GM21737 (cell line): ENCODE results near the gene CATSPERB.
"Not testable (repeated sequence)": the region's sequence is repeated elsewhere in the genome, so short reads cannot be mapped to it uniquely, and the experiment has no call there.

Source experiments
- ATAC-seq: cut with Tn5 transposase; IDR thresholded peaks from one replicate; pipeline ENCODE4 v1.9.1; 2021; ENCODE audit warnings: mild to moderate bottlenecking, moderate library complexity; ENCODE audit not compliant: unreplicated experiment

CATSPERB gene

DNA sequence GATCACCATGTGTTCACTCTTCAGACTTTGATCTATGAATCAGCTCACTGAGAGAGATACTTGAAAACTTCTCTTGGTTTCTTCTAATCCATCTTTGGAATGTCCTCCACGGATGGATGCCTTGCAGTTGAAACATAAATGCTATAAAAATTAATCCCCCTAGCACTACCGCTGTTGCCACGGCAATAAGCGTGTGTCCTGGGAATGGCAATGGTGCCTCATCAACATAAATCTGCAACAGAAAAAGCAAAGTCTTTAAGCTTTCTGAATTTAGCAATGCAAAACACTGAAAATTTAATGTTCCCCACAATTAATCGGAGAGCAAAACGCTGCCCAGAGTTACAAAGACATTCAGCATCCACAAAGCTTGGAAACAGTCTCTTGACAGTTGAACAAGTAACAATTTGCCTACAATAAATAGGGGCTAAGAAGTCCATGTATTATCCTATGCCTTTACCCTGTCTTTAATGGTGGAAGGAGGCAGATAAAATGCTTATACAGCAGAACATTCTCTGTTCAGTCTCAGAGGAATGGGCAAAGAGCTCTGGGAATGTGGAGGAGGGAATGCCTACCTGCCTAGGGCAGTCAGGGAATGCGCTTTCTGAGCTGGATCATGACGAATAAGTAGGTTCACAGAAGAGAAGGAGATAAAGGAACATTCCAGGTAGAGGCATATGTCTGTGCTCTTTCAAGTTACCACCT, 150.9 kb downstream of the CATSPERB start:
- no peak for ATAC-seq

DNA sequence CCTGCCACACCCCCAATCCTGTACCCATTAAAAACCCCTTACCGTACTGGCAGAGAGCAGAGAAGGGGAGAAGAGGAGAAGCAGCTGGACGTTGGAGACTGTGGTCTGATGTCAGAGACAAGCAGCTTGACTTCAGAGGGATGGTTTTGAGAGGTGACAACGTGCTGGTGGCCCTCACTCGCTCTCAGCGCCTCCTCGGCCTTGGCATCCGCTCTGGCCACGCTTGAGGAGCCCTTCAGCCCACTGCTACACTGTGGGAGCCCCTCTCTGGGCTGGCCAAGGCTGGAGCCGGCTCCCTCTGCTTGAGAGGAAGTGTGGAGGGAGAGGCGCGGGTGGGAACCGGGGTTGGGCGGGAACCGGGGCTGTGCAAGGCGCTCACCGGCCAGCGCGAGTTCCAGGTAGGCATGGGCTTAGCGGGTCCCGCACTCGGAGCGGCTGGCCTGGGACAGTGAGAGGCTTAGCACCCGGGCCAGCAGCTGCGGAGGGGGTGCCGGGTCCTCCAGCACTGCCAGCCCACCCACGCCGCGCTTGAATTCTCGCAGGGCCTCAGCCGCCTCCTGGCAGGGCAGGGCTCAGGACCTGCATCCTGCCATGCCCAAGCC, 154.2 kb downstream of the CATSPERB start:
- no peak for ATAC-seq

DNA sequence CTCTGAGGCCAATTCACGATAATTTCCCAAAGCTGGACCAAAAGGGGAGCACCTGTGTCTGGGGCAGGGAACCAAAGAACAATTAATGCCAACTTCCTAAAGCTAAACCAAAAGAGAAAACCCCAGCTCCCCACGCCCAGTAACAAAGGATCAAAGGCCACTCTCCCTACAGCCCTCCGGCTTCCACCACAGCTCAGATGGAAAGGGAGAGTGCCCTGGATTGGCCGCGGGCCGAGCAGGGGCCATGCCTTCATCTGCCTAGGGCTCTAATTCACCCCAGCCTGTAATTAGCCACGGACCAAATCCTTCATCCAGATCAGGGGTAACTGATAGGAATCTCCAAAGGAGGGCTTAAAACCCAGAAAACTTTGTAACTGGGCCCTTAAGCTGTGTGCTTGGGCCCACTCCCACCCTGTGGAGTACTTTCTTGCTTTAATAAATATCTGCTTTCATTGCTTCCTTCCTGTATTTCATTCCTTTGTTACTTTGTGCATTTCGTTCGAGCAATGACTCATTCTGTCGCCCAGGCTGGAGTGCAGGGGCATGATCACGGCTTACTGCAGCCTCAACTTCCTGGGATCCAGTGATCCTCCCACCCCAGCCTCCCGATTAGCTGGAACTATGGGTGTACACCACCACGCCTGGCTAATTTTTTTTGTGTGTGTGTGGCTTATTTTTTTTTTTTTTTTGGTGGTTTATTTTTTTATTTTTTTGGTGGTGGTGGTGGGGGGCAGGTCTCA, 156.2 kb downstream of the CATSPERB start:
- ATAC-seq = no peak

DNA sequence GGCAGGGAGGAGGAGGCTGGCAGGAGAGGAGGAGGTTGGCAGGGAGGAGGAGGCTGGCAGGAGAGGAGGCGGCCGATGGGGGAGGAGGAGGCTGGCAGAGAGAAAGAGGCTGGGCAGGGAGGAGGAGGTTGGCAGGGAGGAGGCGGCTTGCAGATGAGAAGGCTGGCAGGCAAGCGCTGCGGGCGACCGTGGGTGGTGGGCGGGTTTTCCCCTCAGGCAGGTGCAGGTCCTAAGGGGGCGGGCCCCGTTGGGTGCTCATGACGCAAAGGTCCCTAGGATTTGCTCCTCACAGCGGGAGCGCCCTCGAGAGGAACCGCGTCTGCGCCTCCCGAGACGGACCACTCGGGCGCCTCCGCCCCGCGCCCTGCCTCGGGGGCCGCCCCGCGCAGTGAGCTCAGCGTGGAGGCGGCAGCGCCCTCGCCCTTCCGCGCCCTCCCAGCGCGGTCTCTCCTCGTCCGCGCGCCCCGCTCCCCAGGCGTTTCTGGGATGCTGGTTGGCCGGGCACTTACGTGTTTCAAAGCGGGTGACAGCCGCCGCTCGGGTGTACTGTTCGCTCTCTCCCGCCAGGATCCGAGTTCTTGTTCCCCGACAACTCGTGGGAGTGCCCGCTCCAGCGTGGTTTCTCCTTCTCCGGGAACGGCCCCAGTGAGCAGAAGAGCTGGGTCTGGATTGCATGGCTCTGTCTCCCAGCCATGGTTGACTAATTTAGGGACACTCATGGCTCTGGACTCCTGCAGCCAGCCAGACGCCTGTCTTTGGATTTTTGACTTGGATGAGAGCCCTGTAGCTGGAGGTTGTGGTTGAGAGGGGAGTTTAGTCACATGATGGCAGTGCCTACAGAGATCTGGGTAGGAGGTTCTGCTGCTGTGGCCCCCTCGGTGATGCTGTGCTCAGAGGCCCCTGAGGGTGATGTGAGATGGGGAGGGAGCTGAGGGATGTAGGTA, 157.7 kb downstream of the CATSPERB start:
- no peak for ATAC-seq

DNA sequence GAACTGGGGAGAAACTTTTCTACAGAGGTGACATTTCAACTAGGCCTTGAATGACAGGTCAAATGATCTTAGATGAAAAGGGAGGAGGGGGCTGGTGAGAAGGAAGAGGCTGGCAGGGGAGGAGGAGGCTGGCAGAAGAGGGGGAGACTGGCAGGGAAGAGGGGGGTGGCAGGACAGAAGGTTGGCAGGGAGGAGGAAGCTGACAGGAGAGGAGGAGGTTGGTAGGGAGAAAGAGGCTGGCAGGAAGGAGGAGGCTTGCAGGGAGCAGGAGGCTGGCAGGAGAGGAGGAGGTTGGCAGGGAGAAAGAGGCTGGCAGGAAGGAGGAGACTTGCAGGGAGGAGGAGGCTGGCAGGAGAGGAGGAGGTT, 158.4 kb downstream of the CATSPERB start:
- no peak for ATAC-seq

DNA sequence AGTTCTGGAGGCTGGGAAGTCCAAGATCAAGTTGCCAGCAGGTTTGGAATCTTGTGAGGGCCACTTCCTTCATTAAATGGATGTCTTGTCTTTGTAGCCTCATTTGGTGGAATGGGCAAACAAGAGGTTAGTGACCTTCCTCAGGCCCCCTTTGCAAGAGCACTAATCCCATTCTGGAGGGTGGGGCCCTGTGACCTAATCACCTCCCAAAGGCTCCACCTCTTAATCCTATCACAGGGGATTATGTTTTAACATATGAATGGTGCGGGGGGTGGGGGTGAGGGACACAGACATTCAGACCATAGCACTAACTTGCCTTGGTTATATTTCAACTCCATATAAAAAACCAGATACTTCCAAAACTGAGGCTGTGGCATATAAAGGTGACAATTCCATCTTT, 161.9 kb downstream of the CATSPERB start:
- ATAC-seq = no peak

DNA sequence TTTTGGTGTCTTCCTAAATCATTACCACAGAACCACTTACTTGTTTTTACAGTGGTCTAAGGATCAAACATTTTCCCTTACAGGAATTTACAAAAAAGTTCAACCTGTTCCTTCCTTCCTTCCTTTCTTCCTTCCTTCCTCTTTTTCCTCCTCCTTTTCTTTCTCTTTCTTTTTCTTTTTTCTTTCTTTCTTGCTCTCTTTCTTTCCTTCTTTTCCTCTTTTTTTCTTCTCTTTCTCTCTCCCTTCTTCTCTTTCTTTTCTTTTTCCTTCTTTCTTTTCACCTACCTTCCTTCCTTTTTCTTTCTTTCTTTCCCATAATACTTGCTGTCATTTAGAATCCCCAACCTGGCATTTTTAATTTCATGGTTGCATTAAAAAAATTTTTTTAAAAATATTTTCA, 162.6 kb downstream of the CATSPERB start:
- no peak for ATAC-seq

DNA sequence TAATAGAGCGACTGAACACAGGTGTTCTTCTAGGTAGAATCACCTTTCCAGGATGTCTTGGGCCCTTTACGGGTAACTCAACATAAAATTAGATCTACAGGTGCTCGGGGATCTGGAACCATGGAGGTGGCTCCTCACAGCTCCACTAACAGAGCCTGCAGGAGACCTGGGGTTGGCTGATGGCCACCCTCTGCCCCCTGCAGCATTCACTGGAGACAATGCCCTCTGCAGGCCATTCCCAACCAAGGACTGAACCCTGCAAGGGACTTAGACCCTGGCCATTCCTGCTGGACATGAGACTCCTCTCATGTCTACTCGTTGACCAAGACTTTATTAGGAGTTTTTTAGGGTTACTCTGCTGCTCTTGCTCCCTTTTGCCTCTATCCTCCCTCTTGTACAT, 163.3 kb downstream of the CATSPERB start:
- ATAC-seq = no peak

DNA sequence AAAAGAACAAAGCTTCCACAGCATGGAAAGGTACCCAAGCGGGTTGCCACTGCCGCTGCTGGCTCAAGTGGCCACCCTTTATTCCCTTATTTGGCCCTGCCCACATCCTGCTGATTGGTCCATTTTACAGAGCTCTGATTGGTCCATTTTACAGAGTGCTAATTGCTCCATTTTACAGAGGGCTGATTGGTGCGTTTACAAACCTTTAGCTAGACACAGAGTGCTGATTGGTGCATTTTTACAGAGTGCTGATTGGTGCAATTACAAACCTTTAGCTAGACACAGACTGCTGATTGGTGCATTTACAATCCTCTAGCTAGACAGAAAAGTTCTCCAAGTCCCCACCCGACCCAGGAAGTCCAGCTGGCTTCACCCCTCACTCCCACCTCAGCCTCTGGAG, 164.1 kb downstream of the CATSPERB start:
- not testable (repeated sequence) for ATAC-seq

DNA sequence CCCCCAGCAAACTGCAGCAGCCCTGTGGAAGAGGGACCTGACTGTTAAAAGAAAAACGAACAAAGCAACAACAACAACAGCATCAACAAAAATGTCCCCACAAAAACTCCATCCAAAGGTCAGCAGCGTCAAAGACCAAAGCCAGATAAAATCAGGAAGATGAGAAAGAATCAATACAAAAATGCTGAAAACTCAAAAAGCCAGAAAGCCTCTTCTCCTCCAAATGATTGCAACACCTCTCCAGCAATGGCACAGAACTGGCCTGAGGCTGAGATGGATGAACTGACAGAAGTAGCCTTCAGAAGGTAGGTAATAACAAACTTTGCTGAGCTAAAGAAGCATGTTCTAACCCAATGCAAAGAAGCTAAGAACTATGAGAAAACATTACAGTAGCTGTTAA, 176.4 kb downstream of the CATSPERB start:
- ATAC-seq = no peak

DNA sequence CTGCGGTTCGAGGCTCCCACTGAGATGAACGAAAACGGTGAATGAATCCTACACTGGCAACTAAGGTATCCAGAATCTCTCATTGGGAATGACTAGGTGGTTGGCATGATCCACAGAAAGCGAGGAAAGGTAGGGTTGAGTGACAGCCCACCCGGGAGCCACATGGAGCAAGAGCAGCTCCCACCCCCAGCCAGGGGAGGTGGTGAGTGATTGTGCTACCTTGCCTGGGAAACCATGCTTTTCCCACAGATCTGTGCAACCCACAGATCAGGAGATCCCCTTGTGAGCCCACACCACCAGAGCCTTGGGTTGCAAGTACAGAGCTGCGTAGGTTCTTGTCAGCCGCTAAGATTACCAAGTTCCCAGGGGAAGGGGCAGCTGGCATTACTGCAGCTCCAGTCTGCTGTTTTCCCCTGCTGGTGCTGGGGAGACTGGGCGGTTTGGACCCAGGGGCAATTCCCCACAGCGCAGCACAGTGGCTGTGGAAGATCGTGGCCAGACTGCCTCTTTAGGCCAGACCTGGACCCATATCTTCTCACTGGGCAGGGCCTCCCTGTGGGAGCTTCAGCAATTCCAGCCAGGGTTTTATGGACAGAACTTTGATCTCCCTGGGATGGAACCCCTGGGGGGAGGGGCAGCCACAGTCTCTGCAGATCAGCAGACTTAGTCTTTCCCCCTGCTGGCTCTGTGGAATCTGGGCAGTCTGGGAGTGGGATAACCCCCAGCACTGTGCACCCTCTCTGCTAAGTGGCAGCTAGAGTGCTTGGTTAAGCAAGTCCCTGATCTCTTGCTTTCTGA, 177.2 kb downstream of the CATSPERB start:
- ATAC-seq = no peak

DNA sequence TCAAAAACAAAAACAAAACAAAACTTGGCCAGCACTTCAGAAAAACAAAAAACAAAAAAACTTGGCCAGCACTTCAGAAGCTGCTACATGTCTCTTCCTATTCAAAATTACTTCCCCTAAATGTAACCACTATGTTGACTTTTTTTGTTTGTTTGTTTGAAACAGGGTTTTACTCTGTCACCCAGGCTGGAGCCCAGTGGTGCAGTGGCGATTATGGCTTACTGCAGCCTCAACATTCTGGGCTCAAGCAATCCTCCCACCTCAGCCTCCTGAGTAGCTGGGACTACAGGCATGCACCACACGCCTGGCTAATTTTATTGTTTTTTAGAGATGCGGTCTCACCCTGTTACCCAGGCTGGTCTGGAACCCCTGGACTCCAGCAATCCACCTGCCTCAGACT, 183.8 kb downstream of the CATSPERB start:
- ATAC-seq = no peak

DNA sequence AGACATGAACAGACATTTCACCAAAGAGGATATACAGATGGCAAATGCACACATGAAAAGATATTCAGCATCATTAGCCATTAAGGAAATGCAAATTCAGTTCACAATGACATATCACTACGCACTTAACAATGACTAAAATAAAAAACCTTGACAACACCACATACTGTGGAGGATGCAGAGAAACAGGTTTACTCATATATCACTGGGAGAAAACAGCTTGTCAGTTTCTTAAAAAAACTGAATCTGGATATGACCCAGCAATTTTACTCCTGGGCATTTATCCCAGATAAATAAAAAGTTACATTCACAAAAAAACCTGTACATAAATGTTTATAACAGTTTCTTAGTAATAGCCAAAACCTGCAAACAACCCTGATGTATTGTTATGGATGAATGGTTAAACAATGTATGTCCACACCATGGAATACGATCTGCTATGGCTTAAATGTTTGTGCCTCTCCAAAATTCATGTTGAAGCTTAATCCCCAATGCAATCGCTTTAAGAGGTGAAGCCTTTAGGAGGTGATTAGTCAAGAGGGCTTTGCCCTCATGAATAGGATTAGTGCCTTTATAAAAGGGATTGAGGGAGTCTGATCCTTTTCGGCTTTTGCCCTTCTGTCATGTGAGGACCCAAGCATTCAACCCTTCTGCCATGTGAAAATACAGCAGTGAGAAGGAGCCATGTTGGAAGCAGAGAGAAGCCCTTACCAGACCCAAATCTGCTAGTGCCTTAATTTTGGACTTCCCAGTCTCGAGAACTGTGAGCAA, 185.8 kb downstream of the CATSPERB start:
- no peak for ATAC-seq

DNA sequence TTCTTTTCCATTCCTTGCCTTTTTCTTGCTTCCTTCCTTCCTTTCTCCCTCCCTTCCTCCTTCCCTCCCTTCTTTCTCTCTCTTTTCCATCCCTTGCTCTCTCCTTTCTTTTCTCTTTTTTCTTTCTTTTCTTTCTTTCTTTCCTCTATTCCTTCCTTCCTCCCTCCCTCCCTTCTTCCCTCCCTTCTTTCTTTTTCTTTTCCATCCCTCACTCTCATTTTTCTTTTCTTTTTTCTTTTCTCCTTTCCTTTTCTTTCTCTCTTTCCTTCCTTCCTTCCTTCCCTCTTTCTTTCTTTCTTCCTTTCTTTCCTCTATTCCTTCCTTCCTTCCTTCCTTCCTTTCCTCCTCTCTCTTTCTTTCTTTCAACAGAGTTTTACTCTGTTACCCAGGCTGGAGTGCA, 186.7 kb downstream of the CATSPERB start:
- no peak for ATAC-seq

DNA sequence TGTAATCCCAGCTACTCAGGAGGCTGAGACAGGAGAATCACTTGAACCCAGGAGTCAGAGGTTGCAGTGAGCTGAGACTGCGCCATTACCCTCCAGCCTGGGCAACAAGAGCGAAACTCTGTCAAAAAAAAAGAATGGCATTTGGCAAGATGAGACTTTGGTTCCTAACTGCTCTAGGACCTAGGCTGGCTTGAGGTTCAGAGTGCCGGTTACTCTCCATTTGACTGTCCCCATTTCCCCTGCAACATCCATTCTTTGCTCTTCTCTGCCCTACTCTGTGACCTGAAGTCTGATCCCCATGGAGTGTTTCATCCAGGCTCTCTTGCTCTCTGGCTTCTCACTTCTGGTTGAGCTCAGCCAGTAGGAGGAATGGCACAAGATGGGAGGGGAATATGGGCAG, 195.6 kb downstream of the CATSPERB start:
- ATAC-seq = no peak

DNA sequence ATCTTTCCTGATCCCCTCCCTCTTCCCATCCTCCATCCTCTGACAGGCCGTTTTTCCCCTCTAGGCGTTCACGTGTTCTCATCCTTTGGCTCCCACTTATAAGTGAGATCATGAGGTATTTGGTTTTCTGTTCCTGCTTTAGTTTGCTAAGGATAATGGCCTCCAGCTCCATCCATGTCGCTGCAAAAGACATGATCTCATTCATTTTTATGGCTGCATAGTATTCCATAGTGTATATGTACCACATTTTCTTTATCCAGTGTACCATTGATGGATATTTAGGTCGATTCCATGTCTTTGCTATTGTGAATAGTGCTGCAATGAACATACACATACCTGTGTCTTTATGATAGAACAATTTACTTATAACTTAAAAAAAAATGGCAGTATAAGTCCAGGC, 197.8 kb downstream of the CATSPERB start:
- not testable (repeated sequence) for ATAC-seq

DNA sequence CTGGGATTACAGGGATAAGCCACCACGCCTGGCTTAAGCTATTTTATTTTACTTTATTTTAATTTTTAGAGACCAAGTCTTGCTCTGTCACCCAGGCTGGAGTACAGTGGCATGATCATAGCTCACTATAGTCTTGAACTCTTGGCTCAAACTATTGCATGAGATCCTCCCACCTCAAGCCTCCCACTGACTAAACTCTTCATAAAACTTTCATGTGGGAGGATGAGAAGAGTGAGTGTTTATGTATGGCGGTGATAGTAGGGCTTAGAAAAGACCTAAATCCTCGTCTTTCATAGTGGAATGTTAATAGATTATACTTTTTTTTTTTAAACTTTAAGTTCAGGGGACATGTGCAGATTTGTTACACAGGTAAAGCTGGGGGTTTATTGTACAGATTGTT, 198.3 kb downstream of the CATSPERB start:
- no peak for ATAC-seq
